Measurements from ENCODE around the gene IFI27.
"Not testable (repeated sequence)": the region's sequence is repeated elsewhere in the genome, so short reads cannot be mapped to it uniquely, and the experiment has no call there.

IFI27 gene

GRCh38 chr14:94153750-94154342, 43.3 kb downstream of the IFI27 start:
- no peak for DNase-seq (ENCODE audit: low read depth in 3 of 3)

GRCh38 chr14:94156143-94156542, 45.6 kb downstream of the IFI27 start:
- DNase-seq (ENCODE audit: low read depth in 3 of 3): not testable (repeated sequence)

- DNase-seq (ENCODE audit: low read depth in 3 of 3): no peak
Measured at GRCh38 chr14:94157197-94157596, 46.7 kb downstream of the IFI27 start.

GRCh38 chr14:94158239-94158883, 47.8 kb downstream of the IFI27 start:
- DNase-seq (ENCODE audit: low read depth in 3 of 3): no peak

- DNase-seq (ENCODE audit: low read depth in 3 of 3): no peak
Measured at GRCh38 chr14:94161058-94161457, 50.5 kb downstream of the IFI27 start.

GRCh38 chr14:94161981-94162380, 51.4 kb downstream of the IFI27 start:
- DNase-seq (ENCODE audit: low read depth in 3 of 3): no peak

GRCh38 chr14:94162466-94162865, 51.9 kb downstream of the IFI27 start:
- DNase-seq (ENCODE audit: low read depth in 3 of 3): no peak

- DNase-seq (ENCODE audit: low read depth in 3 of 3): no peak
Measured at GRCh38 chr14:94163796-94164195, 53.3 kb downstream of the IFI27 start.

- peak in 1 of 3 experiments; percentile 61 for DNase-seq (ENCODE audit: low read depth in 3 of 3)
Measured at GRCh38 chr14:94164685-94165431, 54.3 kb downstream of the IFI27 start.

- DNase-seq (ENCODE audit: low read depth in 3 of 3): no peak
Measured at GRCh38 chr14:94165744-94166143, 55.2 kb downstream of the IFI27 start.

All from stimulated activated CD4-positive, alpha-beta T cell treated with anti-CD3 and anti-CD28 coated beads, TNF-alpha, amount 100 ng/mL, for 24 hours (primary cell).